Measurements from ENCODE around the gene DHRS3. TPM values are rescaled to one million over a fixed set of nuclear protein-coding genes. Genes with fewer than 3 reads are reported as not detected.

Gene DHRS3
- total RNA-seq, 1 donor from 2014 or later: not detected

- no peak for DNase-seq (ENCODE audit: low read depth)
These were observed 63.3 kb downstream of the DHRS3 start for GRCh38 chr1:12554521-12555305.

- peak; percentile 34 for DNase-seq (ENCODE audit: low read depth)
These were observed 64.0 kb downstream of the DHRS3 start for GRCh38 chr1:12553963-12554362.

GRCh38 chr1:12552951-12553921, 64.8 kb downstream of the DHRS3 start:
- peak; percentile 77 for DNase-seq (ENCODE audit: low read depth)

- DNase-seq (ENCODE audit: low read depth): no peak
These were observed 65.7 kb downstream of the DHRS3 start for GRCh38 chr1:12552111-12552888.

GRCh38 chr1:12551584-12551983, 66.4 kb downstream of the DHRS3 start:
- DNase-seq (ENCODE audit: low read depth): no peak

GRCh38 chr1:12549460-12550349, 68.3 kb downstream of the DHRS3 start:
- DNase-seq (ENCODE audit: low read depth): peak; percentile 97

- DNase-seq (ENCODE audit: low read depth): peak; percentile 71
These were observed 69.0 kb downstream of the DHRS3 start for GRCh38 chr1:12548973-12549459.

GRCh38 chr1:12548279-12548972, 69.6 kb downstream of the DHRS3 start:
- no peak for DNase-seq (ENCODE audit: low read depth)

- DNase-seq (ENCODE audit: low read depth): no peak
These were observed 70.3 kb downstream of the DHRS3 start for GRCh38 chr1:12547586-12548225.

- DNase-seq (ENCODE audit: low read depth): no peak
These were observed 71.0 kb downstream of the DHRS3 start for GRCh38 chr1:12546771-12547585.

- DNase-seq (ENCODE audit: low read depth): no peak
These were observed 73.0 kb downstream of the DHRS3 start for GRCh38 chr1:12544992-12545391.

GRCh38 chr1:12544357-12544756, 73.7 kb downstream of the DHRS3 start:
- DNase-seq (ENCODE audit: low read depth): no peak

GRCh38 chr1:12543740-12544154, 74.3 kb downstream of the DHRS3 start:
- no peak for DNase-seq (ENCODE audit: low read depth)

- no peak for DNase-seq (ENCODE audit: low read depth)
These were observed 75.1 kb downstream of the DHRS3 start for GRCh38 chr1:12542616-12543592.

- DNase-seq (ENCODE audit: low read depth): no peak
These were observed 75.9 kb downstream of the DHRS3 start for GRCh38 chr1:12542138-12542465.

- DNase-seq (ENCODE audit: low read depth): no peak
These were observed 76.5 kb downstream of the DHRS3 start for GRCh38 chr1:12541274-12542137.
